ENCODE results near the gene TGDS.

Gene TGDS

DNA sequence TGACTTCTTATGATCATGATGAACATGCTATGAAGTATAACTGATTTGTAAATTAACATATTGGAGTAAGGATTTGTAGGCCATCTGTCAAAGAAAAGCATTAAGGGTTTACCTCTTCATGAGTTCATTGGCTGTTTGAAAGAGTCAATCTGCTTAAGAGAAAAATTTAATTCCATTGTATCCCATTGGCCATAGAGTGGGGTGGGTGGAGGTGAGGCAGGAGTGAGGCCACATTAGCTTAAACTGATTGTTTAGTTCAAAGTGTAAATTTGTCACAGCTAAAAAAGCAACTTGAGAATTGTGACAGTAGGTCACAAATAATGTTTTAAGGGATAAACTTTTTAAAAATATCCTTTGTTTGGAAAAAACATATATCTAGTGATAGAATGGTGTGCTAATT is 17.1 kb upstream of the TGDS start:
- no peak for DNase-seq (ENCODE audit: low read depth, low spot score)
- H3K4me3 ChIP-seq (ENCODE audit: low read depth, low read length), result no peak overlapping the region
- POLR2A ChIA-PET, result no interaction called here
- CTCF ChIA-PET, result interaction anchor here (1.3 to 6.7 kb wide), 3 partner anchors 10 to 180 kb away, joined by 3 to 173 read pairs (median 5); partner anchors contain the start of gene GPR180
- TF ChIP-seq, protein P1, sequence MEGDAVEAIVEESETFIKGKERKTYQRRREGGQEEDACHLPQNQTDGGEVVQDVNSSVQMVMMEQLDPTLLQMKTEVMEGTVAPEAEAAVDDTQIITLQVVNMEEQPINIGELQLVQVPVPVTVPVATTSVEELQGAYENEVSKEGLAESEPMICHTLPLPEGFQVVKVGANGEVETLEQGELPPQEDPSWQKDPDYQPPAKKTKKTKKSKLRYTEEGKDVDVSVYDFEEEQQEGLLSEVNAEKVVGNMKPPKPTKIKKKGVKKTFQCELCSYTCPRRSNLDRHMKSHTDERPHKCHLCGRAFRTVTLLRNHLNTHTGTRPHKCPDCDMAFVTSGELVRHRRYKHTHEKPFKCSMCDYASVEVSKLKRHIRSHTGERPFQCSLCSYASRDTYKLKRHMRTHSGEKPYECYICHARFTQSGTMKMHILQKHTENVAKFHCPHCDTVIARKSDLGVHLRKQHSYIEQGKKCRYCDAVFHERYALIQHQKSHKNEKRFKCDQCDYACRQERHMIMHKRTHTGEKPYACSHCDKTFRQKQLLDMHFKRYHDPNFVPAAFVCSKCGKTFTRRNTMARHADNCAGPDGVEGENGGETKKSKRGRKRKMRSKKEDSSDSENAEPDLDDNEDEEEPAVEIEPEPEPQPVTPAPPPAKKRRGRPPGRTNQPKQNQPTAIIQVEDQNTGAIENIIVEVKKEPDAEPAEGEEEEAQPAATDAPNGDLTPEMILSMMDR (IDR thresholded peaks at IDR 0.05; ENCODE audit: insufficient read depth, low read length, missing control alignments), result no peak

DNA sequence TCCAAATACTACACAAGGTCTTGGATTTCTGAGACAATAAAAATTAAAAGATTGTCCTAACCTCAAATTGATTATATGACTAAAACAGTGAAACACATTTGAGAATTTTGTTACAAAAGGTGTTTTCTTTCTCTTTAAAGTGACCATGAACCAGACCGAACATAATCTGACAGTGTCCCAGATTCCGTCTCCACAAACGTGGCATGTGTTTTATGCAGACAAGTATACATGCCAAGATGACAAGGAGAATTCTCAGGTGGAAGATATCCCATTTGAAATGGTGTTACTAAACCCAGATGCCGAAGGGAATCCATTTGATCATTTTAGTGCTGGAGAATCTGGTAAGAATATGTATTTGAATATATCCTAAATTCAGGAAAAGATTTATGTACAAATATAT is 16.1 kb upstream of the TGDS start:
- TF ChIP-seq, protein P1 (IDR thresholded peaks at IDR 0.05; ENCODE audit: insufficient read depth, low read length, missing control alignments), result no peak
- ChIA-PET POLR2A (no interaction called here), CTCF (interaction anchor here (1.4 to 6.7 kb wide), 2 partner anchors 10 to 179 kb away, joined by 3 to 173 read pairs; partner anchors contain the start of gene GPR180)
- no peak for DNase-seq (ENCODE audit: low read depth, low spot score)
- no peak overlapping the region for H3K4me3 ChIP-seq (ENCODE audit: low read depth, low read length)

DNA sequence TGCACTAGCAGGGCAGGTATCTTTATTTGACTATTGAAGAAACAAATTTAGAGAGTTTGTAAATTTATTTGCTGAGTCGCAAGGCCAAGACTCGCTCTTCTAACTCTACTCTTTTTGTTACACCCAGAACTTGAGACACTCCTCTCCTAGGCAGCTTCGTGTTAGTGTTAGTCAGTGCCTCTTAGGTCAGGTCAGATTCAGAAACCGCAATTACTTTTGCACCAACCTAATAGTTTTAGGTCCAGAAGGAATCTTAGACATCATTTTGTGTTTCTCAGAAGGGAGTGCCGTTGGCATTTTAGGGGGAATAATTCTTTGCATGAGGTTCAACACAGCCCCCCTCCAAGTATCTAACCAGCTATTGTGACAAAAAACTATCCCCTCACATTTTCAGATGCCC is 14.5 kb upstream of the TGDS start:
- POLR2A ChIA-PET, result no interaction called here
- no peak overlapping the region for H3K4me3 ChIP-seq (ENCODE audit: low read depth, low read length)
- TF ChIP-seq, protein P1 (IDR thresholded peaks at IDR 0.05; ENCODE audit: insufficient read depth, low read length, missing control alignments), result no peak
- DNase-seq (ENCODE audit: low read depth, low spot score), result no peak
- CTCF ChIA-PET, result no interaction called here

DNA sequence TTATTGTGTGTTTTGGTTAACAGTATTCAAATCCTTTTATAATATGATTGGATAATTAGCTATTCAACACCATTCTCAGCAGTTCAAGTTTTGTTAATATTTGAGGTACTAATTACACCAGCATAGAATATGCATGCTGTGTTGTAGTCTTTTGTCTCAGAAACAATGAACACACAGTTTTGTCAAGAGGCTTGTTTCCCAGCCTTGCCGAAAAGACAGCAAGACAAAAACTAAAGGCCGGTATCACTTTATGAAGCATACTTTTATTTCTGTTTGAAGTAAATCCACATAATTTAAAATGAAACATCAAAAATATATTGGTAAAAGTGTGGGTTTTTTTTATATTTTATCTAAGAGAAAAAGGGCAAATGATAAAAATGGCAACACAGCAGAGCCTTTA is 13.2 kb upstream of the TGDS start:
- ChIA-PET CTCF (interaction anchor here (2.1 to 2.2 kb wide), 2 partner anchors 9 to 11 kb away, joined by 9 to 12 read pairs; no protein-coding TSS in a partner anchor), POLR2A (no interaction called here)
- H3K4me3 ChIP-seq (ENCODE audit: low read depth, low read length), result no peak overlapping the region
- no peak for DNase-seq (ENCODE audit: low read depth, low spot score)
- TF ChIP-seq, protein P1 (IDR thresholded peaks at IDR 0.05; ENCODE audit: insufficient read depth, low read length, missing control alignments), result no peak

DNA sequence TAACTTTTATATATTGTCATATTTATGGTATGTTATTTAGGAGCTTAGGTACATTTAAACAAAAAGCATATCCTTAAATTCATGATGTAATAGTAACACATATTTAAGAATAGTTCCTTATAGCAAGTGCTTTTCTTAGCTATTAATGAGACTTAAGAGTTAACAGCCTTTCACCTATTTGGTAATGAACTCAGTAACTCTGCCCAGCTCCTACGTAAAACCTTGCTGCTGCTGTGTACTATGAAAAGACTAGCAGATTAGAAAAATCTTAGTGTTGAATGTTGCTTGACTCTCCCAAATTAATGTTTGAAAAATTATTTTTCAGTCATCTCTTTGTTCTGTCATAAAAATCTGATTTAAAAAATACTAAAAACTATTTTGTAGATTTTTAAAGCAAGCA is 12.6 kb upstream of the TGDS start:
- ChIA-PET CTCF (interaction anchor here (2.1 to 2.2 kb wide), 2 partner anchors 9 to 11 kb away, joined by 9 to 12 read pairs; no protein-coding TSS in a partner anchor), POLR2A (no interaction called here)
- DNase-seq (ENCODE audit: low read depth, low spot score), result no peak
- TF ChIP-seq, protein P1 (IDR thresholded peaks at IDR 0.05; ENCODE audit: insufficient read depth, low read length, missing control alignments), result no peak
- no peak overlapping the region for H3K4me3 ChIP-seq (ENCODE audit: low read depth, low read length)

- DNase-seq (ENCODE audit: low read depth, low spot score), result no peak
- H3K4me3 ChIP-seq (ENCODE audit: low read depth, low read length), result no peak overlapping the region
- TF ChIP-seq, protein P1 (IDR thresholded peaks at IDR 0.05; ENCODE audit: insufficient read depth, low read length, missing control alignments), result no peak
- CTCF ChIA-PET, result interaction anchor here (2.1 to 2.2 kb wide), 2 partner anchors 10 to 12 kb away, joined by 9 to 12 read pairs; no protein-coding TSS in a partner anchor
- POLR2A ChIA-PET, result no interaction called here
Measured at GRCh38 chr13:94607939-94608338, 12.0 kb upstream of the TGDS start.
